Tibial nerve (tissue), 4 donors: ENCODE data around the gene RCAN1.

Experiments used
- CTCF ChIP-seq, 5 experiments: fragments of 200-600 bp in 3 of 5; fragments of 450-650 bp in 2 of 5; sonication (generic) in 3 of 5; IDR thresholded peaks; one replicate each; pipeline ENCODE4 v1.5.1; 2016 to 2019; ENCODE audit warnings: antibody characterized with exemption in 5 of 5, mild to moderate bottlenecking in 3 of 5, moderate library complexity in 2 of 5
- EP300 ChIP-seq, 2 donors: sonication (generic); formaldehyde crosslinking; IDR thresholded peaks; one replicate each; pipeline ENCODE4 v1.6.1; 2017; ENCODE audit warnings: antibody characterized with exemption in 2 of 2, mild to moderate bottlenecking in 1 of 2
- POLR2A ChIP-seq, 2 donors: fragments of 450-650 bp; IDR thresholded peaks; one replicate each; pipeline ENCODE4 v1.6.1; 2017; ENCODE audit warnings: antibody characterized with exemption in 2 of 2, mild to moderate bottlenecking in 2 of 2, moderate library complexity in 2 of 2

- TF ChIP-seq CTCF (IDR thresholded peaks at IDR 0.05) (no peak), POLR2A (IDR thresholded peaks at IDR 0.05) (no peak), EP300 (IDR thresholded peaks at IDR 0.05) (peak in 1 of 2 donors; percentile 46)
Observed at GRCh38 chr21:34559089-34559631, 55.8 kb downstream of the RCAN1 start.
